Right lobe of liver (tissue), 6 donors: ENCODE data around the gene FOXP4. TPM values are rescaled to one million over a fixed set of nuclear protein-coding genes. Genes with fewer than 3 reads are reported as not detected.

ENCODE experiments used
- ATAC-seq, 4 donors: fragments of 200-7000 bp; cut with Tn5 transposase; one replicate each; pipeline ENCODE4 v1.9.1; 2020; ENCODE audit warnings: mild to moderate bottlenecking in 4 of 4, moderate library complexity in 4 of 4
- DNase-seq, 3 donors: peaks; one replicate each; pipeline ENCODE4 v3.0.0-alpha.2; 2020
- H3K27ac ChIP-seq, 3 donors: fragments of 200-600 bp; one replicate each; pipeline ENCODE4 v1.8.0; 2022
- H3K27me3 ChIP-seq, 2 donors: fragments of 200-600 bp; one replicate each; pipeline ENCODE4 v1.8.0; 2022
- H3K36me3 ChIP-seq, 4 donors: fragments of 200-600 bp; sonication (generic) in 1 of 4; one replicate each; pipeline versions ENCODE4 v1.5.1 to v1.8.0; 2017 to 2022; ENCODE audit warnings: control low read depth in 1 of 4
- H3K4me1 ChIP-seq, 4 donors: fragments of 200-600 bp; sonication (generic) in 1 of 4; one replicate each; pipeline versions ENCODE4 v1.5.1 to v1.8.0; 2017 to 2022; ENCODE audit warnings: control low read depth in 1 of 4
- H3K4me3 ChIP-seq, 3 donors: fragments of 200-600 bp; one replicate each; pipeline ENCODE4 v1.8.0; 2022
- H3K9me3 ChIP-seq, 4 donors: fragments of 200-600 bp; sonication (generic) in 1 of 4; one replicate each; pipeline versions ENCODE4 v1.5.1 to v1.8.0; 2017 to 2022; ENCODE audit warnings: control low read depth in 1 of 4
- CTCF ChIP-seq, 4 donors: fragments of 200-600 bp in 3 of 4; fragments of 450-650 bp in 1 of 4; IDR thresholded peaks; one replicate each; pipeline versions ENCODE4 v1.5.1 to v1.8.0; 2016 to 2022; ENCODE audit warnings: antibody characterized with exemption in 4 of 4, mild to moderate bottlenecking in 2 of 4
- POLR2A ChIP-seq: fragments of 450-650 bp; IDR thresholded peaks from one replicate; pipeline ENCODE4 v1.6.1; 2017; ENCODE audit warnings: antibody characterized with exemption, mild to moderate bottlenecking
- WGBS: methylation state at CpG from one replicate; pipeline ENCODE4 v1.1.6; 2018; ENCODE audit warnings: low coverage, low lambda C conversion rate; ENCODE audit not compliant: insufficient coverage; ENCODE audit errors: missing lambda C conversion rate; 5-methylcytosine and 5-hydroxymethylcytosine counted together
- intact Hi-C, 2 donors: fragments of 100-400 bp; cut with DNase I; formaldehyde crosslinking; loops; one replicate each; pipeline versions ENCODE4 v1.11.2 to v1.14.1; 2022
- total RNA-seq, 6 experiments: library from RNA; depleted of rRNA in 2 of 6; stranded (reverse); fragments of >200 nt in 2 of 6; fragmentation: NEBNext Ultra II Directional in 3 of 6; extraction: Animal tissue kit (Norgen Biotek cat#: 25700) in 3 of 6; gene quantifications; one replicate each; pipeline versions ENCODE4 v1.1.0 to v1.2.4, GENCODE V29; 2016 to 2023
- donor health status: DM: no; HTN: yes; CAD: no.
- donor health status: DM: no; HTN: no; CAD: no.
- donor health status: DM: no; HTN: no; CAD: no.
- donor health status: DM: no; HTN: yes; CAD: no.
- donor health status: DM: no; HTN: yes; CAD: no.

FOXP4 gene
- total RNA-seq, 6 experiments from 2014 or later: 12.6 to 19.2 (median 14.9) TPM

- TF ChIP-seq POLR2A (no peak), CTCF (IDR thresholded peaks at IDR 0.05) (no peak)
- WGBS: 90% methylated on average over 24 of the region's 24 CpGs
- DNase-seq: no peak
- ATAC-seq: no peak
- no peaks in the 10 kb centered on the region for H3K27me3 ChIP-seq
- no peak overlapping the region for H3K4me3 ChIP-seq
- no peak overlapping the region for H3K27ac ChIP-seq
- H3K4me1 ChIP-seq: no peaks in the 10 kb centered on the region
- intact Hi-C loops: loop anchor here (5.0 to 10.0 kb wide), 3 partner anchors 131 to 221 kb away; no protein-coding TSS in a partner anchor
- H3K36me3 ChIP-seq: peaks cover 0 to 34% (median 2%) of the 10 kb centered on the region in 4 donors
- H3K9me3 ChIP-seq: no peaks in the 10 kb centered on the region
These were observed 47.2 kb downstream of the FOXP4 start for GRCh38 chr6:41593406-41593805.

GRCh38 chr6:41593839-41594238 lies 47.7 kb downstream of the FOXP4 start:
- no peak overlapping the region for H3K4me3 ChIP-seq
- no peaks in the 10 kb centered on the region for H3K4me1 ChIP-seq
- no peak overlapping the region for H3K27ac ChIP-seq
- TF ChIP-seq CTCF (IDR thresholded peaks at IDR 0.05) (no peak), POLR2A (no peak)
- WGBS: 83% methylated on average over 5 of the region's 11 CpGs
- H3K36me3 ChIP-seq: peaks cover 0 to 34% (median 0%) of the 10 kb centered on the region in 4 donors
- DNase-seq (no peak), ATAC-seq (no peak)
- intact Hi-C loops: loop anchor here (5.0 to 10.0 kb wide), 3 partner anchors 132 to 222 kb away; no protein-coding TSS in a partner anchor
- H3K27me3 ChIP-seq: no peaks in the 10 kb centered on the region
- H3K9me3 ChIP-seq: no peaks in the 10 kb centered on the region

- H3K27me3 ChIP-seq: no peaks in the 10 kb centered on the region
- no peaks in the 10 kb centered on the region for H3K9me3 ChIP-seq
- peaks cover 0 to 32% (median 0%) of the 10 kb centered on the region in 4 donors for H3K36me3 ChIP-seq
- H3K4me1 ChIP-seq: no peaks in the 10 kb centered on the region
- no peak for TF ChIP-seq POLR2A
- TF ChIP-seq CTCF (IDR thresholded peaks at IDR 0.05): no peak
- WGBS: 100% methylated on average over 3 of the region's 5 CpGs
- DNase-seq (no peak), ATAC-seq (no peak)
- intact Hi-C loops: loop anchor here (5.0 to 10.0 kb wide), 3 partner anchors 132 to 222 kb away; no protein-coding TSS in a partner anchor
- no peak overlapping the region for H3K4me3 ChIP-seq
- no peak overlapping the region for H3K27ac ChIP-seq
These were observed 48.1 kb downstream of the FOXP4 start for GRCh38 chr6:41594326-41594725.

- ATAC-seq (no peak), DNase-seq (peak in 1 of 3 donors; percentile 45)
- Histone ChIP-seq H3K27me3 (no peaks in the 10 kb centered on the region), H3K9me3 (no peaks in the 10 kb centered on the region), H3K36me3 (peaks cover 0 to 32% (median 0%) of the 10 kb centered on the region in 4 donors), H3K4me3 (no peak overlapping the region), H3K27ac (no peak overlapping the region), H3K4me1 (no peaks in the 10 kb centered on the region)
- no CpG with 5 or more reads among the region's 15 CpGs for WGBS
- intact Hi-C loops: loop anchor here (5.0 to 10.0 kb wide), 3 partner anchors 132 to 222 kb away; no protein-coding TSS in a partner anchor
- TF ChIP-seq POLR2A (no peak), CTCF (IDR thresholded peaks at IDR 0.05) (no peak)
These were observed 48.6 kb downstream of the FOXP4 start for GRCh38 chr6:41594766-41595165.
